Loucy (cell line): ENCODE data around the gene CEP128.
A peak's percentile ranks its signal among the peaks of the same experiment; 100 is the strongest.

Experiments
- H2AFZ ChIP-seq: fragments of 200-600 bp; sonication (generic); 2 replicates; pipeline ENCODE4 v1.6.0; 2016; ENCODE audit warnings: antibody characterized with exemption, mild to moderate bottlenecking, low read length, moderate library complexity
- H3F3A ChIP-seq: fragments of 200-600 bp; 2 replicates; pipeline ENCODE4 v1.6.0; 2016; ENCODE audit warnings: antibody characterized with exemption, low read depth, mild to moderate bottlenecking
- H3K27me3 ChIP-seq: fragments of 200-600 bp; sonication (generic); 2 replicates; pipeline ENCODE4 v1.6.1; 2014; ENCODE audit warnings: low read length, mild to moderate bottlenecking; ENCODE audit not compliant: insufficient read depth, poor library complexity, severe bottlenecking
- H3K36me3 ChIP-seq: fragments of 200-600 bp; sonication (generic); 2 replicates; pipeline ENCODE4 v1.6.1; 2016; ENCODE audit warnings: low read length; ENCODE audit not compliant: insufficient read depth
- H3K4me1 ChIP-seq: fragments of 200-600 bp; sonication (generic); 2 replicates; pipeline ENCODE4 v1.5.1; 2014; ENCODE audit warnings: low read length, mild to moderate bottlenecking; ENCODE audit not compliant: insufficient read depth, poor library complexity, severe bottlenecking
- H3K4me2 ChIP-seq: fragments of 200-600 bp; sonication (generic); 2 replicates; pipeline ENCODE4 v1.6.0; 2014; ENCODE audit warnings: antibody characterized with exemption, low read length, low read depth, mild to moderate bottlenecking; ENCODE audit not compliant: poor library complexity, severe bottlenecking
- H3K4me3 ChIP-seq: fragments of 200-600 bp; sonication (generic); 2 replicates; pipeline ENCODE4 v1.5.1; 2014; ENCODE audit warnings: low read length, mild to moderate bottlenecking, mixed read lengths; ENCODE audit not compliant: poor library complexity, severe bottlenecking
- H3K79me2 ChIP-seq: fragments of 200-600 bp; sonication (generic); 2 replicates; pipeline ENCODE4 v1.6.1; 2014; ENCODE audit warnings: low read length; ENCODE audit not compliant: insufficient read depth
- H3K9ac ChIP-seq: fragments of 200-600 bp; sonication (generic); 2 replicates; pipeline ENCODE4 v1.6.0; 2014; ENCODE audit warnings: mild to moderate bottlenecking, low read depth, low read length, moderate library complexity; ENCODE audit not compliant: poor library complexity, severe bottlenecking
- H3K9me2 ChIP-seq: fragments of 200-600 bp; sonication (generic); replicated peaks from 2 replicates; pipeline ENCODE4 v1.6.1; 2016; ENCODE audit warnings: low read depth, low read length, mixed read lengths
- H3K9me3 ChIP-seq: fragments of 200-600 bp; sonication (generic); 2 replicates; pipeline ENCODE4 v1.6.1; 2014; ENCODE audit warnings: mild to moderate bottlenecking, antibody characterized with exemption, low read length, low read depth; ENCODE audit not compliant: insufficient read depth
- H4K20me1 ChIP-seq: fragments of 200-600 bp; sonication (generic); 2 replicates; pipeline ENCODE4 v1.6.0; 2014; ENCODE audit warnings: antibody characterized with exemption, low read length, mild to moderate bottlenecking; ENCODE audit not compliant: insufficient read depth, poor library complexity, severe bottlenecking
- EZH2phosphoT487 ChIP-seq: fragments of 200-600 bp; IDR thresholded peaks from 2 replicates; pipeline ENCODE4 v1.6.1; 2018; ENCODE audit warnings: antibody characterized with exemption, mild to moderate bottlenecking, moderate library complexity, borderline replicate concordance
- TF ChIP-seq, protein P1 (sequence below): fragments of 200-600 bp; sonication (generic); conservative IDR thresholded peaks from 2 replicates; pipeline ENCODE4 v1.5.1; 2014; ENCODE audit warnings: mild to moderate bottlenecking, antibody characterized with exemption, low read length

Gene CEP128

DNA sequence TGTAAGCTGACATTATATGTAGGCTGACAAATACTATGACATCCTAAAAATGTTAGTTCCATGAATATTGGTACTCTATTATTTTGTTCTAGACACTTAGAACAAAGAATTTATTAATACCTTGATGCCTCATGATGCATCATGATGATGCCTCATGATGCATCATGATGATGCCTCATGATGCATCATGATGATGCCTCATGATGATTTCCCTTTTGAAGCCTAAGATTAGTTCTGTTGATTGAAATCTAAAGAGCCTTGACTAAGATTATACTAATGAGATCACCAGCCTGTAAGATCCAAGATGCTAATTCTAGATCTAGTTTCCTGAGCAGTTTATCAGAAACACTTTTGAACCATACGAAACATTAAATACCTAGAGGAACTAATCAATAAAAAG lies 4.6 kb upstream of the CEP128 start:
- Histone ChIP-seq H3K4me1 (peaks cover 12% of the 10 kb centered on the region), H3K27me3 (no peaks in the 10 kb centered on the region), H3K9me2 (no peaks in the 10 kb centered on the region), H3F3A (no peaks in the 10 kb centered on the region), H2AFZ (no peak overlapping the region), H3K79me2 (peaks cover 3% of the 10 kb centered on the region), H4K20me1 (no peaks in the 10 kb centered on the region), H3K9me3 (no peaks in the 10 kb centered on the region), H3K36me3 (no peaks in the 10 kb centered on the region), H3K9ac (no peak overlapping the region), H3K4me2 (no peak overlapping the region), H3K4me3 (no peak overlapping the region)
- TF ChIP-seq EZH2phosphoT487 = no peak
- TF ChIP-seq, protein P1, sequence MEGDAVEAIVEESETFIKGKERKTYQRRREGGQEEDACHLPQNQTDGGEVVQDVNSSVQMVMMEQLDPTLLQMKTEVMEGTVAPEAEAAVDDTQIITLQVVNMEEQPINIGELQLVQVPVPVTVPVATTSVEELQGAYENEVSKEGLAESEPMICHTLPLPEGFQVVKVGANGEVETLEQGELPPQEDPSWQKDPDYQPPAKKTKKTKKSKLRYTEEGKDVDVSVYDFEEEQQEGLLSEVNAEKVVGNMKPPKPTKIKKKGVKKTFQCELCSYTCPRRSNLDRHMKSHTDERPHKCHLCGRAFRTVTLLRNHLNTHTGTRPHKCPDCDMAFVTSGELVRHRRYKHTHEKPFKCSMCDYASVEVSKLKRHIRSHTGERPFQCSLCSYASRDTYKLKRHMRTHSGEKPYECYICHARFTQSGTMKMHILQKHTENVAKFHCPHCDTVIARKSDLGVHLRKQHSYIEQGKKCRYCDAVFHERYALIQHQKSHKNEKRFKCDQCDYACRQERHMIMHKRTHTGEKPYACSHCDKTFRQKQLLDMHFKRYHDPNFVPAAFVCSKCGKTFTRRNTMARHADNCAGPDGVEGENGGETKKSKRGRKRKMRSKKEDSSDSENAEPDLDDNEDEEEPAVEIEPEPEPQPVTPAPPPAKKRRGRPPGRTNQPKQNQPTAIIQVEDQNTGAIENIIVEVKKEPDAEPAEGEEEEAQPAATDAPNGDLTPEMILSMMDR = no peak

DNA sequence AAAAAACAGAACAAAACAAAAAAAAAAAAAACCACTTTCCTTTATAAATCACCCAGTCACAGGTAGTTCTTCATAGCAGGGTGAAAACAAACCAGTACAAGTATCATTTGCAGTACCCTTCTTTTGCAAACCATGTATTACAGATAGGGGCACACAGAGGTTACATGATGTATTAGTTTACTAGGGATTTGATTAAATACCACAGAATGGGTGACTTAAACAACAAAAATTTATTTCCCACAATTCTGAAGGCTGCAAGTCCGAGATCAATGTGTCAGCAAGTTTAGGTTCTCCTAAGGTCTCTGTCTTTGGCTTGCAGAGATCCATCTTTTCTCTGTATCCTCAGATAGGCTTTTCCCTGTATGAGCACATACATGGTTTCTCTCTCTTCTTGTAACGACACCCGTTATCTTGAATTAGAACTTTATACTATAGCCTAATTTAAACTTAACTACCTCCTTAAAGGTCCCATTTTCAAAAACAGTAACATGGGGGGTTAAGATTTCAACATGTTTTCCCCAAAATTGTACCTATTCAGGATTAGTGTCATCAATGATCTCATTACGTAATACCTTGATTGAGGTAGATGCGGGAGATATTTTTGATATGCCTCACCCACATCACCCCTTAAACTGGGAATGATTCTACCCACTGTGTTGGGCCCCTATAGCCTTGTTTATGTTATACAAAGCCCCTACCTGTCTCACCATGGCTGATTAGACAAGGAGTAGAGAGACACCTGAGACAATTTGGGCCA lies 3.5 kb upstream of the CEP128 start:
- no peak overlapping the region for H2AFZ ChIP-seq
- H3K36me3 ChIP-seq = no peaks in the 10 kb centered on the region
- H3K27me3 ChIP-seq = no peaks in the 10 kb centered on the region
- peaks cover 1% of the 10 kb centered on the region for H4K20me1 ChIP-seq
- H3K9ac ChIP-seq = no peak overlapping the region
- no peaks in the 10 kb centered on the region for H3K9me3 ChIP-seq
- TF ChIP-seq, protein P1 = no peak
- TF ChIP-seq EZH2phosphoT487 = no peak
- H3F3A ChIP-seq = no peaks in the 10 kb centered on the region
- peaks cover 15% of the 10 kb centered on the region for H3K79me2 ChIP-seq
- no peak overlapping the region for H3K4me2 ChIP-seq
- no peak overlapping the region for H3K4me3 ChIP-seq
- no peaks in the 10 kb centered on the region for H3K9me2 ChIP-seq
- H3K4me1 ChIP-seq = peaks cover 21% of the 10 kb centered on the region

DNA sequence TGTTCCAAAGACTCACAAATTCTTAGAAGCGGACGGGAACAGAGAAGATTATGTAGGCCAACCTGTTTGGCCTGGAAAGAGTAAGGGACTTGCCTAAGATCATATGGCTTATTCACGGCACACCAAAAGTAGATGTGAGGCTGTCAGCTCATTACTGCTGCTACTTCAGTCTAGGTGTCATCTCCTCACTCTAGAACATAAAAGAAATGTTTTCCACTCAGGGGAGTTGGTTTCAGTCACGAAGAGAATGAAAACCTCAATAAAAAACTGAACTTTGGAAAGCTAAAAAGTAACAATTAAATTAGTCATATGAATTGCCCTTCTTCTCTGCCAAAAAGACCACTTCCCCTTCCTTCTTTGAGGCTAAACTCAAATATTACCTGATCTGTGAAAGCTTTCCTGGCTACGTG lies 658 bp upstream of the CEP128 start:
- Histone ChIP-seq H3K9ac (peak overlapping the region; percentile 77), H3K4me3 (peak overlapping the region; percentile 91), H3K4me2 (peak overlapping the region; percentile 87), H3K36me3 (no peaks in the 10 kb centered on the region), H3K27me3 (no peaks in the 10 kb centered on the region), H3K4me1 (peaks cover 34% of the 10 kb centered on the region), H3F3A (no peaks in the 10 kb centered on the region), H3K79me2 (peaks cover 28% of the 10 kb centered on the region), H2AFZ (peak overlapping the region; percentile 92), H4K20me1 (peaks cover 7% of the 10 kb centered on the region), H3K9me2 (no peaks in the 10 kb centered on the region), H3K9me3 (no peaks in the 10 kb centered on the region)
- TF ChIP-seq EZH2phosphoT487 = no peak
- TF ChIP-seq, protein P1 = no peak
